Measurements from ENCODE around the gene CTR9.

The CTR9 gene

DNA sequence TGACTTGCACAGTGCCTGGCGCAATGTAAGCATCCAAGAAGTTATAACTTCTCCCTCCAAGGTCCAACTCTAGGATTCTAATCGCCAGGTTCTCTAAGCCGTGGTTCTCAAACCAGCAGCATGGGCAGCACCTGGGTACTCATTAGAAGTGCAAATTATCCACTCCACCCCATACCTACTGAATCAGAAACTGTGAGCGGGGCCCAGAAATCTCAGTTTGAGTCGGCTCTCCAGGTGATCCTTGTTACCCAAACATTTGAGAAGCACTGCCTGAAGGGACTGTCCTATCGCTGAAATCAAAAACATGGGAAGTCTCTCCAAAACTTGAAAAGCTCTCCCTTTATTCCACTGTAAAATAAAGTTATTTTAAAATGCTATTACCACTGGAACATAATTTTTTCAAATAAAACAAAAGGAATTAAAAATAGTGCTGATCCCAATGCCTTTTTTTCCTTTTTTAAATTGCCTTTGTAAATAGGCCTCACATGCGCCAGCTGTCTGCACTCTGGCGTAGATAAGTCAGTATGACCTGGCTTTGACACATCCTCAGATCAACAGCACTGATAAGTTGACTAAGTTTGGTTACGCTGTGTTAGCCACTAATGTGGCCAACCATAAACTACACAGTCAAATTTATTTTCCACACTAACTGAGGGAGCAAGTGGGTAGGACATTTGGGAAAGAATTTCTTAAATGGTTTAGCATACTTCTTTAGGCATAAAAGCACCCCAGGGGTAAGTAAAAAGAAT lies 8.4 kb upstream of the CTR9 start:
- no peak for DNase-seq (ENCODE audit: low read depth in 3 of 3)

GRCh38 chr11:10743354-10744000 lies 7.6 kb upstream of the CTR9 start:
- DNase-seq (ENCODE audit: low read depth in 3 of 3), result no peak

- DNase-seq (ENCODE audit: low read depth in 3 of 3), result no peak
Measured at GRCh38 chr11:10744206-10744605, 6.8 kb upstream of the CTR9 start.

DNA sequence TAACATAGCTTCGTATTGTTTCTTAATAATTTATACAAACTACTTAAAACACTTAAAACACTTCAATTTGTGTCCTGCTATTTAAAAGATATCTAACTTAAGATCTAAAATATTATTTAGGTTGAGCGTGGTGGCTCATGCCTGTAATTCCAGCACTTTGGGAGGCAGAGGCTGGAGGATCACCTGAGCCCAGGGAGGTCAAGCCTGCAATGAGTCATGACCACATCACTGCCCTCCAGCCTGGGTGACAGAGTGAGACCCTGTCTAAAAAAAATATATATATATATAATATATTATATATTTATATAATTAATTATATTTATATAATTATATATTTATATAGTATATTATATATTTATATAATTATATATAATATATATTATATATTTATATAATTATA lies 4.2 kb upstream of the CTR9 start:
- no peak for DNase-seq (ENCODE audit: low read depth in 3 of 3)

- no peak for DNase-seq (ENCODE audit: low read depth in 3 of 3)
Measured at GRCh38 chr11:10747733-10748132, 3.3 kb upstream of the CTR9 start.

DNA sequence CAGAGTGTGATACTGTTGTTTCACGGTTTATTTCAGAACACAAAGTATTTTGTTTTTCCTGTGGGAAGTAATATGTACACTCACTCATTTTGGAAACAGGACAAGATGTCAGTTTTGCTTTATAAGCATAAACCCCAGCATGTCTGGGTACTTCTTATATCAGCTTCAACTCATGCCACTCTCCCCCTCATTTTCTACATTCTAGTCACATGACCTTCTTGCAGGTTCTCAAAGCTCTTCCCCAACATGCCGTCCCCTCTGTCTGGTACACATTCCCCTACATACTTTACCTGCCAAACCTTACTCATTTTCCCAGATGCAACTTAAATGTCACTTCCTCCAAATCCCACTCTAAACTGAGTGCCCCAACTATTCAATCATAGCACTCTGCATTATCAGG lies 1.6 kb upstream of the CTR9 start:
- no peak for DNase-seq (ENCODE audit: low read depth in 3 of 3)

DNA sequence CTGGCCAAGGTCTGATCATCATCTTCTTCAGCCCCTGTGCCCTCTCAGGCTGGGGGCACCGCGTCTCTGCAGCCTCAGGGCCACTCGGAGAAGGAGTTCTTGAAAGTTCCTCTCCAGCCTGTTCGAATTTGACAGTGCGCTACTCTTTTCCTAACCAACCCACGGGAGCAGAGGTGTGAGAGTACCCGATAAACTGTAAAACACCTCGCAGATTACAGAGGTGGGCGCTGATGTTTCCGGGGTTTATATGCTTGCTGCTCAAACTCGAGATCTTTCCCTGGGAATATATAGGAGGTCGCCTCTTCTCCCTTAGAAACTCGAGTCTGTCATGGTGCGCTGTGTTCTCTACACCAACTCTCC lies 515 bp downstream of the CTR9 start:
- no peak for DNase-seq (ENCODE audit: low read depth in 3 of 3)

DNA sequence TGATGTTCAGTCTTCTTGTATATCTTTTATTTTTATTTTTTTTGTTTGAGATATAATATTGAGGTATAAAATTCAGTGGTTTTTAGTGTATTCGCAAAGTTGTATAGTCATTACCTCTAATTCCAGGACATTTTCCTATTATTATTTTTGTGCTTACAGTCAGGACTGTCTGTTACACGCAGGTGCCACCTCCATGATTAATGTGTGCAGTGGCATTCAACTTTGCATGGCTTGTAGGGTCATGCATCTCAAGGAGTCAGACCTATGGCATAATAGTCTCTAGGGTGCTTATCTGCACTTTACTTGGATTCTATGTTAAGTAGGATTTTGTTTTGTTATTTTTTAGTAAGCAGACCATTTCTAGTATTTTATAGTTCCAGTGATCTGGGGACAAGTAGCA lies 1.0 kb downstream of the CTR9 start:
- no peak for DNase-seq (ENCODE audit: low read depth in 3 of 3)

- no peak for DNase-seq (ENCODE audit: low read depth in 3 of 3)
Measured at GRCh38 chr11:10752486-10752885, 1.4 kb downstream of the CTR9 start.

GRCh38 chr11:10758957-10759356 lies 7.9 kb downstream of the CTR9 start:
- DNase-seq (ENCODE audit: low read depth in 3 of 3), result no peak

GRCh38 chr11:10761085-10761698 lies 10.1 kb downstream of the CTR9 start:
- DNase-seq (ENCODE audit: low read depth in 3 of 3), result no peak

- DNase-seq (ENCODE audit: low read depth in 3 of 3), result no peak
Measured at GRCh38 chr11:10762185-10762584, 11.1 kb downstream of the CTR9 start.

- DNase-seq (ENCODE audit: low read depth in 3 of 3), result no peak
Measured at GRCh38 chr11:10762913-10763421, 11.9 kb downstream of the CTR9 start.

DNA sequence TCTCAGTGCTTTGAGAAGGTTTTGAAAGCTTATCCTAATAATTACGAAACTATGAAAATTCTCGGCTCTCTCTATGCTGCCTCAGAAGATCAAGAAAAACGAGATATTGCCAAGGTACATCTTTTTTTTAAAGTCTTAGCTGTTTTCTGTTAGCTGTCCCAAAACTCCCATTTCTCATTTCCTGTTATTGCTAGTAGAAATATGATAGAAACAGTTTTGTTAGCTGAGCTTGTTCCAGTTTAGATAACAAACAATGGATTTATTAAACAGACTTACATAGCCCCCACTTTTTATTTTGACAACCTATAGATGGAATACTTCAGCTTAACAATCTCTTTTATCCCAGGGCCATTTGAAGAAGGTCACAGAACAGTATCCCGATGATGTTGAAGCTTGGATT lies 12.7 kb downstream of the CTR9 start:
- no peak for DNase-seq (ENCODE audit: low read depth in 3 of 3)

GRCh38 chr11:10764412-10764811 lies 13.4 kb downstream of the CTR9 start:
- no peak for DNase-seq (ENCODE audit: low read depth in 3 of 3)

DNA sequence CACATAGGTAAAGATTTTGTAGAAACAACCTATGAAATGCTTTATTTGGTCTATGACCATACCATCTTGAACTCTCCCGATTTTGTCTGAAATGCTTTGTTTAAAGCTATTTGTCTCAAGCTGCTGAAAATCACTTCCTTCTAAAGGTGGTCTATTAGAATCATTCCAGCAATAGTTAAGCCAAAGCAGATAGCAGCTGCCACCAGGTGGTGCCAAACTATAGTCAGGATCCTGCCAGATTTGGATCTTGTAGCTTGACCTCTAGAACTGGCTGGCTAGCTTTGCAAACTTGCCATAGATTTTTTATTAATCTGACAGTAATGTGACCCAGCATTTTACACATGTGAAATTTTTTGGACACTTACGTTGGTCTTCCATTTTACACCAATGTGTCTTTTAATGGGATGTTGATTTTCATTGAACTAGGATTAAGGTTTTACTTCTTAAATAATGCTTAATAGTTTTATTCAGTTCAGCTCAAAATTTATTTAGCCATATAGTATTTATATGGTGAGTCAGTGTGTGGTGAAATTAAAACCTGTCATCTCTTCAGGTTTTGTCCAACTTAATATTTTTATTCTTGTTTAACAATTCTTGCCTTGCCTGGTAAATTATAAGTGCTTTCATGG lies 19.7 kb downstream of the CTR9 start:
- no peak for DNase-seq (ENCODE audit: low read depth in 3 of 3)

DNA sequence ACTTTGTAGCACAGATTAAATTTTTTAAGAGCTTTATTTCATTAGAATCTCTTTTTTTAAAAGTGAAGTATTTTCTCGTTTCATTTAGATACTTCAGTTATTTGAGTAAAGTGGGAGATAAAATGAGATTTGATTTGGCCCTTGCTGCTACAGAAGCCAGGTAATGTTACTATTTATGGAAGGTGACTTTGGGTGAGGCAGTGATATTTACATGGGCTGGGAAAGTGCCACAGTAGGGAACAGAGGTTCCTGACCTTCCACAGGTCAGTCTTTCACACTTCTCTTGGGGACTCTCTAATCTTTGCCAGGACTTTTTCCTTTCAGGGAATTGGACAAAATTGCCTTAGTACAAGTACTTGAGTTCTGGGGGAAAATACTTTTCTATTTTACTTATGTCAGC lies 20.4 kb downstream of the CTR9 start:
- DNase-seq (ENCODE audit: low read depth in 3 of 3), result no peak

- no peak for DNase-seq (ENCODE audit: low read depth in 3 of 3)
Measured at GRCh38 chr11:10774811-10775210, 23.8 kb downstream of the CTR9 start.

DNA sequence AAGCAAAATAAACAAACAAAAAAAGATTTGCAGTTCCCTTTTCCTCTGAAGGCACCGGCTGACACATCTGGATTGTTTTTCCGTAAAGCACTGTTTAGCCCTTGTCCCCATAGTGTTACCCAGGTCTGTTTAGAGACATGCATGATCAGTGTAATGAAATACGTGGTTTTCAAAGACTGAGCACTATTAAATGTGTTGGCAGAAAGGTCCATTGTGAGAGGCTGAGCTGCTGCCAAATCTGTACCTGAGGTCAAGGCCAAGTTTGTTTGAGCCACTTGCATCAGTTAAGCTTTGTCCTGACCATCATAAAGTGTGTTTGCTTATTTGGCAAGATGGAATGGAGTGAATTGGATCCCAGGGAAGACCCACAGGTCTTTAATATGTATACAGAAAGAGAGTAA lies 26.3 kb downstream of the CTR9 start:
- DNase-seq (ENCODE audit: low read depth in 3 of 3), result no peak

- no peak for DNase-seq (ENCODE audit: low read depth in 3 of 3)
Measured at GRCh38 chr11:10777806-10778205, 26.8 kb downstream of the CTR9 start.

DNA sequence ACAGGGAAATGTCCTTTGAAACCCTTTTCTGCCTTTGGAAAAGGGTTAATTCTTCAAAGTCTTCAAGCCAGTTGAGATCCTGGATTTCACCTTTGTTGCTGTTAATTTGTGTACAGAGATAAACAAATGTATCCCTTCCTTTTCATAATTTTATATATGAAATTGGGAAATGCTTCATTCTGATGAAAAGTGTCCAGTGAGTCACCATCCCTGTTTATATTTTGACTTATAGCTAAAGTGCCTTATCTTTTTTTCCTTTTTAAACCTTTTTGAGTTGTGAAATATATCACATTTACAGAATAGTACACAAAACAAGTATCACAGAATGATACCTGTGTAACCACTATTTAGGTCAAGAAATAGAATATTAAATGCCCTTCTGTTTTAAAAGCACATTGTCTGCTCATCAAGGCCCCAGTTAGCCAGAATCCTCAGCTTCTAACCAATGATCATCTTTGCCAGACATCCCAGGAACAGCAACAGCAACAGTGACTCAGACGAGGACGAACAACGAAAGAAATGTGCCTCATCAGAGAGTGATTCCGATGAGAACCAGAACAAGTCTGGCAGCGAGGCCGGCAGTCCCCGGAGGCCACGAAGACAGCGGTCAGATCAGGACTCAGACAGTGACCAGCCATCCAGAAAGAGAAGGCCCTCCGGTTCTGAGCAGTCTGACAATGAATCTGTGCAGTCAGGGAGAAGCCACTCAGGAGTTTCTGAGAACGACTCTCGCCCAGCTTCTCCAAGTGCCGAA lies 27.3 kb downstream of the CTR9 start:
- DNase-seq (ENCODE audit: low read depth in 3 of 3), result no peak

DNA sequence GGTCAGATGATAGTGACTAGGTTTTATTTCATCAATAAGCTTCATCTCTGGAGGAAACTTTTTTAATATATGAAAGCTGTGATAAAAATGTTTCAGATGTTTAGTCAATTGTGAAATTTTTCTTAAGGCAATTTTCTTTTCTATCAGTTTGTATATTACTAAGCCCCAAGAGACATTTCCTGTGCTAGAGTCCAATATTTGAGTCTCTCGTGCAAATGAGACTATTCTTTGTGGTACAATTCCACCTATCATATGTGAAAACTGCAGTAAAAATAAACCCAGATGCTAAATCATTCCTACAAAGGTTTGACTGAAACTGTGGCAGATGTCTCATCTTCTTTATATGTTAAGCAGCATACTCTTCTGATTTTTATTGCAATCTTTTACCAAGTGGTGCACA lies 28.0 kb downstream of the CTR9 start:
- no peak for DNase-seq (ENCODE audit: low read depth in 3 of 3)
